HG03565 (cell line): ENCODE results near the gene MRPL10.
"Not testable (repeated sequence)": the region's sequence is repeated elsewhere in the genome, so short reads cannot be mapped to it uniquely, and the experiment has no call there.

ENCODE experiments used
- ATAC-seq: cut with Tn5 transposase; IDR thresholded peaks from one replicate; pipeline ENCODE4 v1.9.1; 2021; ENCODE audit warnings: mild to moderate bottlenecking, moderate library complexity; ENCODE audit not compliant: unreplicated experiment

The MRPL10 gene

DNA sequence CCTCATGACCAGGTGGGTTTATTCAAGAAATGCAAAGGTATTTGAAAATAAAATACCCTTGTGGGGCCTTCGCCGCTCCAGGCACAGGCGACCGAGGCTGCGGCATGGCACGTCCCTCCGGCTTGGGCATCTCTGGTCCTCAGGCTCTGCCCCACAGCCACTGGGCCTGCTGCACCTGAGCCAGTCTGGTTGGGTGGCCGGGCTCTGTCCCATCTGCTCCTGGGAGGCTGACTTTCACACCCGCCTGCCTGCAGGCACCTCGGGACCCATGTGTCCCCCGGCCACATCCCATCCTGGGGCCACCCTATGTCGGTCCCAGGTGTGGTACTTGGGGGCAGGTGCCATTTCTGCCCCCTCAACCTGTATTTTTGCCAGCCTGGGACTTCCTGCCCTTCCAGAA is 30.7 kb downstream of the MRPL10 start:
- ATAC-seq: no peak

DNA sequence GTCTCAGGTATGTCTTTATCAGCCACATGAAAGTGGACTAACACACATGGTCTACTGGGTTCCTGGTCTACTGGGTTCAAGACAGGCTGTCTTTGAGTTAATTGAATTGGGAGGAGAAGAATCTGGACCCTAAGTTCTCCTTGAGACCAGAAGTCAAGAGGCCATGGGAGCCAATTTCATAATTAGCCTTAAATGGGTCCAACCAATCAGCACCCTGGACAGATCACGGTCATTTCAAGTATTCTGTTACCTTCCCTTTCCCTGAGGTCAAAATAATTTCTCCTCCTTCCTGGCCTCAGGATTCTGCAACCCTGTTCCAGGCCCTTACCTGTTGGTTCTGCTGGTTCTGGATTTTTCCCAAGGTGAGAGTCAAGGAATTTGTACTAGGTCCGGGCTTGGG is 33.5 kb downstream of the MRPL10 start:
- no peak for ATAC-seq

- no peak for ATAC-seq
Measured at GRCh38 chr17:47792979-47793378, 38.4 kb downstream of the MRPL10 start.

DNA sequence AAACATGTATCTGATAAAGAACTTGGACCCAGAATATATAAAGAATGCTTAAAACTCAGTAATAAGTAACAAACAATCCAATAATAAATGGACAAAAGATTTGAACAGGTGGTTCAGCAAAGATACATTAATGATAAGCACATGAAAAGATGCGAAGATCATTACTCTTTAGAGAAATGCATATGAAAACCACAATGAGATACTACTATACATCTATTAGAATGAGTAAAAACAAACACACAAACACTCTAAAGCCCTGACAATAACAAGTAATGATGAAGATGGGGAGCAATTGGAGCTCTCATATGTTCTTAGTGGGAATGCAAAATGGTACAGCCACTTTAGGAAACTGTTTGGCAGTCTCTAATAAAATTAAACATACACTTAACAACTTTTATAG is 38.9 kb downstream of the MRPL10 start:
- no peak for ATAC-seq

DNA sequence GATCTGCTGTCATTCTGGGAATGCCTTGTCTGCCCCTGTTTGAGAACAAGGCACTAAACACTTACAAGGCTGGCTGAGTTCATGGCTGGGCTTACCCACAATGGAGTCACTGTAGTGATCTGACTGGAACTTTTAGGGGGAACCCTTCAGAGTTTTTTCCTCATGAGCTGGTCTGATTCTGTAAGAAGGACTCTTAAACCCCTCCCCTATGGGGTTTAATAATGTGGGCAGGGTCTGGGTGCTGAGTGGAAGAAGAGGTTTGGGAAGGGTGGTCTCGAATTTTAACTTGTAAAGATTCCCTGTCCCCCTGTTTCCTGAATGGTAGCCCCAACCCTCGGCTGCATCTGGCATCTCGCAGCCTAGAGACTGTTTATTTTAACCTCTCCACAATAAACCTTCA is 40.3 kb downstream of the MRPL10 start:
- ATAC-seq: no peak

GRCh38 chr17:47789611-47790561 is 41.5 kb downstream of the MRPL10 start:
- no peak for ATAC-seq

DNA sequence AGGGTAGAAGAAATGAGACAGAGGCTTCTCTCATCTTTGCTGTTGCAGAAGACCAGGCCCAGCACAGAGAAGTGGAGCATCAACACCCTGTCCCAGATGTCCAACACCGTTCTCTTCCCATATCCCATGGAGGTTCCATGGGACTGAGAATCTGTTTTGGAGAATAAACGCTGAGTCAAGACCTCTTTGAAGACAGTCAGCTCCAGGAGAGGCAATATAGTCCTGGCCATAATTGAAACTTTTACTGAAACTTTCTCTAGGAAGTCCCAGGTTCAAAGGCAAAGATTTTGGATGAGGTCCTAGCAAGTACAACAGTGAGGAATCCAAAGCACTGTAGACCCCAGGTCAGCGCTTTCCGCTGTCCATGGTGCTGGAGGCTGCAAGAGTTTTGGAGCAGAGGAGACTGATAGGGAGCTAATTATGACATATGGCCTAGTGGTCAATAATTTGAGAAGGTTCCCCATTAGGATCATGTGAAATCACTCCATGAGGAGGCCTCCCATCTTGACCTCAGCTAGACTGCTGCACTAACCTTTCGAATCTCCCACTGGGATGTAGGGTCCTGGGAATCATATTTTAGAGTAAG is 45.7 kb downstream of the MRPL10 start:
- ATAC-seq: no peak

DNA sequence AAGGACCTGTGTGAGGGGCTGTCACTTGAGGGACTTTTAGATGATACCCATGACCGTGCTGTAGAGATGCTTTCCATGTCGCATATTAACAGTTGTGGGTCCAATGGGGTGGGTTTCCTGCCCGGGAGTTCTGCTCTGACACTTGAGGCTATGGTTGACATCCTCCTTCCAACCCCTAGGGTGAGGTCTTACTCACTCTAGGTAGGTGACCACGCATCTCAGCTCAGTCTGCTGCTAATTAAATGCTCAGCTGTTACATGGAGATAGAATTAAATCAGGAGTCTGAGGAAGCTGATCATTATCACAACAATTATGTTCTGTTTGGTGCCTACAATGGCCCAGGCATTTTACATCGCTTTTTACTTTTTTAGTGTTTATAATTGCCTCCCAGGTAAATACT is 49.9 kb downstream of the MRPL10 start:
- no peak for ATAC-seq

- ATAC-seq: no peak
Measured at GRCh38 chr17:47778184-47778635, 53.1 kb downstream of the MRPL10 start.

DNA sequence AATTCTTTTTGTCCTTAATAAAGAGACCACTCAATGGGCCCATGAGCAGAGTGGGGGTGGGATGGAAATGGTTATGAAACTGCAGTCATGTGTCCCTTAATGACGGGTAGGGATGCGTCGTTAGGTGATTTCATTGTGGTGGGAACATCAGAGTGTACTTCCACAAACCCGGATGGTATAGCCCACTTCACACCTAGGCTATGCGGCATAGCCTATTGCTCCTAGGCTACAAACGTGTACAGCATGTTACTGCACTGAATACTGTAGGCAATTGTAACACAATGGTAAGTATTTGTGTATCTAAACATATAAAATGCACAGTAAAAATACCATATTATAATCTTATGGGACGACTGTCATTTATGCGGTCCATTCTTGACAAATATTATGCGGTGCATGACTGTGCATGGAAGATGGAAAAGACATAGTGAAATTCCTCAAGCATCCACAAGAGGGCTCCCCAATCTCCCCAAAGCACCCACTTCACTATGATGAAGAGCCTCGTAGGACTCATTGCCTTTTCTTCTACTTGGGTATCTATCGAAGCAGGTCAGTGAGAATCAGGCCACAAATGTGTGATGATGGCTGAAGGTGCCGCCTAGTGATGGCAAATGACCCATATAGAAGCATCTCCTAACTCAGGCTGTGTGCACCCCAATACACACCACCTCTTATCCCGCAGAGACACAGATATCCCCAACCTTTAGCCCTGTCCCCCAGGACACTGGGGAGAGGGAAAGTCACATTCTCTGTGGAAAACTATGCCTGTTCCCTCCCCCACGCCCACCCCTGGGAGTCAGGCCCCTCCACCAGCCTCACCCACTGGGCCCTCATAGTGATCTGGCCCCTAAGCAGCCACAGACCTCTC is 54.8 kb downstream of the MRPL10 start:
- ATAC-seq: no peak

GRCh38 chr17:47774987-47775580 is 56.3 kb downstream of the MRPL10 start:
- no peak for ATAC-seq

DNA sequence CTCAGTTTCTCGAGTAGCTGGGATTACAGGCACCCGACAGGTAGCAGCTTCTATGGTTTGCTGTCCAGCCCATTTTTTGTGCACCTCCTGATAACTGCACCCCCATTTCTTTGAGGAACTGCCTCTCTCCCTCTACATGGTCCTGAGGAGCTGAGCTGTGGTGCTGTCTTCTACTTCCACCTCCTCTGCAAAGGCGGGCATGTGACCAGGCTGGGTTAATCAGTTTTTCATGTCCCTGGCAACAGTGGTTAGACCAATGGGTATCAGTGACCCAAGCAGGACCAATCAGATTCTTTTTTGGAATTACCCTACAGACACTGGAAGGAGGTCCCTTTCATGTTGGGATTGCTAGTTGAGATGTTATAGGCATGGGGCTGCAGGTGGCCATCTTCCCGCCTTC is 57.0 kb downstream of the MRPL10 start:
- ATAC-seq: no peak

DNA sequence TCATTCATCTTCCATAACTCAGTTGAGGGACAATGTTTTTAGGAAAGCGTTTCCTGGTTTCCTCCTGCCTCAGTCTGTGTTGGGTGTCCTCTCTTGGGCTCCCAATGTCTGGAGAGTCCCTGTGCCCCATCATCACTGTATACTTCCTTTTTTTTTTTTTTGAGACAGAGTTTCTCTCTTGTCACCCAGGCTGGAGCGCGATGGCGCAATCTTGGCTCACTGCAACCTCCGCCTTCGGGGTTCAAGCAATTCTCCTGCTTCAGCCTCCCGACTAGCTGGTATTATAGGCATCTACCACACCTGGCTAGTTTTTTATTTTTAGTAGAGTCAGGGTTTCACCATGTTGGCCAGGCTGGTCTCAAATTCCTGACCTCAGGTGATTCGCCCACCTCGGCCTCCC is 57.7 kb downstream of the MRPL10 start:
- not testable (repeated sequence) for ATAC-seq
